Brain microvascular endothelial cell (primary cell): ENCODE data around the gene CAMTA1.

Source experiments
- DNase-seq: peaks from one replicate; pipeline ENCODE4 v3.0.0-alpha.2; 2020
- H3K27ac ChIP-seq: fragments of 250-450 bp; sonication (Bioruptor Pico); 2 replicates; pipeline ENCODE4 v1.5.1; 2020; ENCODE audit warnings: mild to moderate bottlenecking, moderate library complexity
- H3K27me3 ChIP-seq: fragments of 250-450 bp; sonication (Bioruptor Pico); replicated peaks from 2 replicates; pipeline ENCODE4 v1.5.1; 2020; ENCODE audit warnings: mild to moderate bottlenecking
- H3K36me3 ChIP-seq: fragments of 250-450 bp; sonication (Bioruptor Pico); replicated peaks from 2 replicates; pipeline ENCODE4 v1.5.1; 2020; ENCODE audit warnings: mild to moderate bottlenecking
- H3K4me3 ChIP-seq: 2 replicates; pipeline ENCODE4 v1.5.1; 2011; ENCODE audit warnings: low read depth, mild to moderate bottlenecking, control low read depth, low read length, moderate library complexity
- in situ Hi-C: cut with HindIII; loops from 2 replicates; pipeline ENCODE4 v1.10.0; 2017; ENCODE audit warnings: low sequenced_read_pairs, low pct_ligation_motif_present
- TF ChIP-seq, protein P1 (sequence below): IDR thresholded peaks from 2 replicates; pipeline ENCODE4 v1.5.1; 2011; ENCODE audit warnings: low read depth, mild to moderate bottlenecking, moderate library complexity, low read length, control low read depth, inconsistent platforms; ENCODE audit errors: missing control alignments

Gene CAMTA1

DNA sequence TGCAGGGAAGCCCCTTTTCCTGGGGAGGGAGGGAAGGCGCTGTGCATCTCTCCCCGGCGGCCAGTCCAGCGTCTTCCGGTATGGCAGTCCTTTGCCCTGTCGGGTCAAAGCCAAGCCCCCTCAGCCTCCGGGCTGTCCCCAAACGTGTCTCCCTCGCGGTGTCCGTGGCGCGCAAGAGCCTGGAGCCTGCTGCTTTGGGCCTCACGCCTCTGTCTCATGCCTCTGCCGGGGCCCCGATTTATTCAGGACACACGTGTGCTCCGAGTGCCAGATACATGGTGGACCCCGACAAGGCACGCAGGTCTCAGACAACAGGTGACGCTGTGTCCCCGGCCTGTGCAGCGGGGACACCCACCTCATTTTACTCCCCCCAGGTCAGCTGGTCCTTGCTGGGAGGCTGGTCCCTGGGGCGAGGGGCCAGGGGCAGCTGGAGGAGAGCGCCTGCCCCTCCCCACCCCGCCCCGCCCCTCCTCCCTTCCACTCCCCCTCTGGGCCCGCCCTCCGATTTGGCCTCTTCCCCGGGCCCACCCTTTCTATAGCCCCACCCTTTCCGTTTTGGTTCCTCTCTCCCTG is 176.7 kb downstream of the CAMTA1 start:
- in situ Hi-C loops: no loop called here
- Histone ChIP-seq H3K27ac (no peak overlapping the region), H3K27me3 (peaks cover 7% of the 10 kb centered on the region), H3K4me3 (no peak overlapping the region), H3K36me3 (no peaks in the 10 kb centered on the region)
- TF ChIP-seq, protein P1, sequence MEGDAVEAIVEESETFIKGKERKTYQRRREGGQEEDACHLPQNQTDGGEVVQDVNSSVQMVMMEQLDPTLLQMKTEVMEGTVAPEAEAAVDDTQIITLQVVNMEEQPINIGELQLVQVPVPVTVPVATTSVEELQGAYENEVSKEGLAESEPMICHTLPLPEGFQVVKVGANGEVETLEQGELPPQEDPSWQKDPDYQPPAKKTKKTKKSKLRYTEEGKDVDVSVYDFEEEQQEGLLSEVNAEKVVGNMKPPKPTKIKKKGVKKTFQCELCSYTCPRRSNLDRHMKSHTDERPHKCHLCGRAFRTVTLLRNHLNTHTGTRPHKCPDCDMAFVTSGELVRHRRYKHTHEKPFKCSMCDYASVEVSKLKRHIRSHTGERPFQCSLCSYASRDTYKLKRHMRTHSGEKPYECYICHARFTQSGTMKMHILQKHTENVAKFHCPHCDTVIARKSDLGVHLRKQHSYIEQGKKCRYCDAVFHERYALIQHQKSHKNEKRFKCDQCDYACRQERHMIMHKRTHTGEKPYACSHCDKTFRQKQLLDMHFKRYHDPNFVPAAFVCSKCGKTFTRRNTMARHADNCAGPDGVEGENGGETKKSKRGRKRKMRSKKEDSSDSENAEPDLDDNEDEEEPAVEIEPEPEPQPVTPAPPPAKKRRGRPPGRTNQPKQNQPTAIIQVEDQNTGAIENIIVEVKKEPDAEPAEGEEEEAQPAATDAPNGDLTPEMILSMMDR: no peak
- no peak for DNase-seq

DNA sequence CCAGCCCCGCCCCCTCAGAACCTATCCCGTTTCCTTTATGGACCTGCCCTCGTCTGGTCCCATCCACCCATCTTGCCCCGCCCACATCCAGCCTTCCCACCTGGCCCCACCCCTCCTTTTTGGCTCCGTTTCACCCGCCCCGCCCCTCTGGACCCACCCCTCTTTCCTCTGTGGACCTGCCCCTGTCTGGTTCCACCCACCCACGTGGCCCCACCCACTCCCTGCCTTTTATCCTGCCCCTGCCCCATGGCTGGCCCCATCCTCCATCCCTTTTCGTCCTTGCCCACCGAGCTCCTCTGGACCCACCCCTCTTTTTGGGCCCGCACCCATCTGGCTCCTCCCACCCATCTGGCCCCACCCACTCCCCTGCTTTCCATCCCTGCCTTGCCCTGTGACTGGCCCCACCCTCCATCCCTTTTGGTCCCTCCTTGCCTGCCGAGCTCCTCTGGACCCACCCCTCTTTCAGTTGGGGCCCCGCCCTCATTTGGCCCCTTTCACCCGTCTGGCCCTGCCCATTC is 177.3 kb downstream of the CAMTA1 start:
- Histone ChIP-seq H3K4me3 (no peak overlapping the region), H3K27me3 (peaks cover 7% of the 10 kb centered on the region), H3K36me3 (no peaks in the 10 kb centered on the region), H3K27ac (no peak overlapping the region)
- in situ Hi-C loops: no loop called here
- DNase-seq: no peak
- TF ChIP-seq, protein P1: no peak

DNA sequence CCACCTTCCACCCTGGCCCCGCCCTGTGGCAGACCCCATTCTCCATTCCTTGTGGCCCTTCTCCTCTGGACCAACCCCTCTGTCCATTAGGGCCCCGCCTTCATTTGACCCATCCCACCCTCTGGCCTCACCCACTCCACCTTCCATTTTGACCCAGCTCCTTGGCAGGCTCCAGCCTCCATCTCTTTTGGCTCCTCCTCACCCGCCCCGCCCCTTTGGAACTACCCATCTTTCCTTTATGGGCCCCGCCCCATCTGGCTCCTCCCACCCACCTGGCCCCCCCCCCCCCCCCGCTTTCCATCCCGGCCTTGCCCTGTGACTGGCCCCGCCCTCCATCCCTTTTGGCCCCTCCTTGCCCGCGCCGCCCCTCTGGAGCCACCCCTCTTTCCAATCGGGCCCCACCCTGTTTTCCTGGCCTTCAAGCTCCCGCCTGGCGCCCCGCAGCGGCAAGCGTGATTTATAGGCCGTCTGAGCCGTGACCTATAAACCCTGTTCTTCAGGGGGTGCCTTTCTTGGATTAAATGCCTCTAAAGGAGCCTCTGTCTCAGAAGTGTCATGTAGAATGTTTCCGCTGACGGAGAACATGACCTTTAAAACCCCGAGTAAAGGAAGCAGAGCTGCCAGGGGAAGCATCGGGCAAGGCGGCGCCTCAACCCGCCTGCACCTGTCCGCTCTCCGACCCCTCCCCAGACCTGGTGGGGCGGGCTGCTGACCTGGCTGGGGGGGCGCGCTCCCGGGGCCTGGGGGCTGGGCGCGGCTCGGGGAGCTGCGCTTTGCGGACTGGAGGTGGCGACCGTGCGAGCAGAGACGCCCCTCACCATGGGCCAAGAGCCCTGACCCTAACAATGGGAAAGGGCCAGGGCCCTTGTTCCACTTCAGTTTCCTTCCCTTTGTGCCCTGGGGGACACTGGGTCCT is 178.0 kb downstream of the CAMTA1 start:
- Histone ChIP-seq H3K4me3 (no peak overlapping the region), H3K27ac (no peak overlapping the region), H3K27me3 (peaks cover 7% of the 10 kb centered on the region), H3K36me3 (no peaks in the 10 kb centered on the region)
- no peak for DNase-seq
- in situ Hi-C loops: no loop called here
- TF ChIP-seq, protein P1: no peak

DNA sequence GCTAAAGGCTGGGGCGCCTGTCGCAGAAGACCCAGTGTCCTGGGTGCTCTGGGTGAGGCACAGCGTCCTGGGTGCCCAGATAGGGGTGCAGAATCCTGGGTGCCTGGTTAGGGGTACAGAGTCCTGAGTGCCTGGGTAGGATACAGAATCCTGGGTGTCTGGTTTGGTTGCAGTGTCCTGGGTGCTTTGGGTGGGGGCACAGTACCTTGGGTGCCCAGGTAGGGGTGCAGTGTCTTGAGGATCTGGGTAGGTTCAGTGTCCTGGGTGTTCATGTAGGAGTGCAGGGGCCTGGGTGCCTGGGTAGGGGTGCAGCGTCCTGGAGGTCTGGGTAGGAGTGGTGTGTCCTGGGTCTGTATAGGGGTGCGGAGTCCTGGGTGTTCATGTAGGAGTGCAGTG is 178.7 kb downstream of the CAMTA1 start:
- Histone ChIP-seq H3K36me3 (no peaks in the 10 kb centered on the region), H3K27me3 (peaks cover 7% of the 10 kb centered on the region), H3K27ac (no peak overlapping the region), H3K4me3 (no peak overlapping the region)
- TF ChIP-seq, protein P1: no peak
- DNase-seq: no peak
- in situ Hi-C loops: no loop called here

DNA sequence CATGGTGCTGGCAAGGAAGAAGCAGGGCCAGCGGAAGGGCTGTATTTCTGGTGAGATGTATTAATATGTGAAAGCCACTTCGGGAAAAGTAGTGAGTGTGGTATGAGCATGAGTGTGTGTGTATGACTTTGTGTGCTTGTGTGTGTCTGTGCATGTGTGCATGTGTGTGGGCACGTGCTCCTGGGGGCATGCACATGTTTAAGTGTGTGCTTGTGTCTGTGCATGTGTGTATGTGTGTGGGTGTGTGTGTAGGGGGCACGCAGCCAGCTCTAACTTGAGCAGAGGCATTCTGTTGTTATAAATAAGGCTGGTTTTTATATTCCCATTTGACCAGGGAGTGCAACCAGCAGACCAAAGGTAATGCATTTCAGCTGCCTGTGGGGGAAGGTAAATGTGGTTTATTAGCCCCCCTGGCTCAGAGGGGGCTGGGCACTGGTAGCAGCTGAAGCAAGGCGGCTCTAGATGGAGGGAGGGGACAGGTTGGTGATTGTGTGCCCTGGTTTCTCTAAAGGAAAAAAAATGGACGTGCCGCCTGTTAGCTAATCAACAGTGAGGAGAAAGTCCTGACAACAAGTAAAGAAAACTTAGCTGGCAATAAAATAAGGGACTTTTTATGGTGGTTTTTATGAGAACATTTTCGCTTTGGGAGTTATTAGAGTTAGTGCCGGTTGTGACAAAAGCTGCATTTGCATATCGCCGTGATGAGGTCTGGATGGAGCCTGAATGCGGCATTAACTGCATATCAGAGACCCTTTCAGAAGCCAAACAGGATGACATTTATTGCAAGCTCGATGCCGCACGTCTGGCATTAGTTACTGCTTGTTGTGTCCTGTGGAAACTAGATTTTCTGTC is 180.1 kb downstream of the CAMTA1 start:
- no peak overlapping the region for H3K4me3 ChIP-seq
- DNase-seq: no peak
- in situ Hi-C loops: no loop called here
- TF ChIP-seq, protein P1: no peak
- H3K36me3 ChIP-seq: no peaks in the 10 kb centered on the region
- no peak overlapping the region for H3K27ac ChIP-seq
- peaks cover 7% of the 10 kb centered on the region for H3K27me3 ChIP-seq
